Osteoblast (primary cell): ENCODE results near the gene PFKP. TPM values are rescaled to one million over a fixed set of nuclear protein-coding genes. Genes with fewer than 3 reads are reported as not detected.

Source experiments
- DNase-seq: peaks from one replicate; pipeline ENCODE4 v3.0.0; 2011; ENCODE audit warnings: low spot score, mixed read lengths; ENCODE audit not compliant: insufficient read length; ENCODE audit errors: missing footprints
- H2AFZ ChIP-seq: 2 replicates; pipeline ENCODE4 v1.6.0; 2011; ENCODE audit warnings: mild to moderate bottlenecking, low read length
- H3K27ac ChIP-seq: 2 replicates; pipeline ENCODE4 v1.5.1; 2011; ENCODE audit warnings: mild to moderate bottlenecking, low read depth, low read length, moderate library complexity
- H3K27me3 ChIP-seq: 2 replicates; pipeline ENCODE4 v1.6.0; 2012; ENCODE audit warnings: mild to moderate bottlenecking, control low read depth, inconsistent platforms, low read length, moderate library complexity; ENCODE audit not compliant: insufficient read depth
- H3K36me3 ChIP-seq: 2 replicates; pipeline ENCODE4 v1.5.1; 2011; ENCODE audit warnings: mild to moderate bottlenecking, low read length, control low read depth, moderate library complexity; ENCODE audit not compliant: insufficient read depth
- H3K4me1 ChIP-seq: 2 replicates; pipeline ENCODE4 v1.5.1; 2011; ENCODE audit warnings: mild to moderate bottlenecking, low read length, control low read depth, moderate library complexity; ENCODE audit not compliant: insufficient read depth
- H3K4me2 ChIP-seq: 2 replicates; pipeline ENCODE4 v1.6.0; 2011; ENCODE audit warnings: mild to moderate bottlenecking, low read length; ENCODE audit not compliant: insufficient read depth
- H3K4me3 ChIP-seq: fragments of 200-600 bp; sonication (generic); 3 replicates; pipeline ENCODE4 v1.5.1; 2012; ENCODE audit warnings: mild to moderate bottlenecking, low read length, inconsistent platforms; ENCODE audit not compliant: insufficient read depth
- H3K79me2 ChIP-seq: 2 replicates; pipeline ENCODE4 v1.6.0; 2012; ENCODE audit warnings: mild to moderate bottlenecking, low read length, control low read depth, inconsistent platforms; ENCODE audit not compliant: insufficient read depth
- H3K9me3 ChIP-seq: 2 replicates; pipeline ENCODE4 v1.5.1; 2011; ENCODE audit warnings: low read depth, low read length, control low read depth
- H4K20me1 ChIP-seq: 2 replicates; pipeline ENCODE4 v1.6.0; 2012; ENCODE audit warnings: mild to moderate bottlenecking, low read length, control low read depth; ENCODE audit not compliant: insufficient read depth
- total RNA-seq: library from RNA; depleted of rRNA; stranded (reverse); fragments of >200 nt; gene quantifications from 2 replicates; pipeline ENCODE4 v1.2.3, GENCODE V29; 2012
- TF ChIP-seq, protein P1 (sequence below): IDR thresholded peaks from 2 replicates; pipeline ENCODE4 v1.5.1; 2011; ENCODE audit warnings: mild to moderate bottlenecking, low read depth, low read length, moderate library complexity; ENCODE audit errors: extremely low read depth

PFKP gene
- total RNA-seq, 1 donor = 80.0 TPM

DNA sequence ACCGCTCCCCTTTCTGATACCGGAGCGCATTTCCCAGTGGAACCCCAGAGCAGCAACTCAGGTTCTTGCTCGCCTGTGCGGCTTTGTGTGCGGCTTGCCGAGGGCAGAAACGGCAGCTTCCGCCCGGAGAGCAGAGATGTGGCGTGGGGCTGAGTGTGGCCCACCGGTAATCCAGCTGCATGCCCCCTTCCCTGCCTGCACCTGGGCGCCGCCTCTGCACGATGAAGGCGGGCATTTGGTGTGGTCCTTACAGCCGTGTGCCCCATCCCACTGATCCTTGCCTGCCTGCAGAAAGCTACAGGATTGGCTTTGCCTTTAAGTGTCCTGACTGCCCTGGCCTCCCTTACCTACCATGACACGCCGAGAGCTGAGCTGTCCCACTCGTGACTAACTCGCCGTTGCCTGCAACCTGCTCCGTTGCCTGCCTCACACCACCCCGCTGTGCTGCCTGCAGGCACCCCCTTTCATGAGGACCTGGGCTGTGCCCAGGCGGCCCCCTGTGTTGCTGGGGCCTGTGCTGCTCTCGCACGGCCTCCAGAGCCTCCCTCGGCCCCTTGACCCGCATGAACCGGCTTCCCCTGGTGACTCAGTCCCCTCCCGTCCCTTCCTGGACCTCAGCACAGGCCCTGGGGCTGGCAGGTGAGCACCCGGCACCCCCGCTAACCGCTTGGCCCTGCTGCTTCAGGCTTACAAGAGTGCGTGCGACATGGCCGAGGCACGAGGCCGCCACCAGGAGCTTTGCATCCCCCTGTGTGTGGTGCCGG, 57.2 kb downstream of the PFKP start:
- peak; percentile 79 for DNase-seq
- no peak overlapping the region for H3K27ac ChIP-seq
- peaks cover 61% of the 10 kb centered on the region for H3K36me3 ChIP-seq
- H4K20me1 ChIP-seq = peaks cover 4% of the 10 kb centered on the region
- H3K4me1 ChIP-seq = no peaks in the 10 kb centered on the region
- H3K4me2 ChIP-seq = no peak overlapping the region
- TF ChIP-seq, protein P1, sequence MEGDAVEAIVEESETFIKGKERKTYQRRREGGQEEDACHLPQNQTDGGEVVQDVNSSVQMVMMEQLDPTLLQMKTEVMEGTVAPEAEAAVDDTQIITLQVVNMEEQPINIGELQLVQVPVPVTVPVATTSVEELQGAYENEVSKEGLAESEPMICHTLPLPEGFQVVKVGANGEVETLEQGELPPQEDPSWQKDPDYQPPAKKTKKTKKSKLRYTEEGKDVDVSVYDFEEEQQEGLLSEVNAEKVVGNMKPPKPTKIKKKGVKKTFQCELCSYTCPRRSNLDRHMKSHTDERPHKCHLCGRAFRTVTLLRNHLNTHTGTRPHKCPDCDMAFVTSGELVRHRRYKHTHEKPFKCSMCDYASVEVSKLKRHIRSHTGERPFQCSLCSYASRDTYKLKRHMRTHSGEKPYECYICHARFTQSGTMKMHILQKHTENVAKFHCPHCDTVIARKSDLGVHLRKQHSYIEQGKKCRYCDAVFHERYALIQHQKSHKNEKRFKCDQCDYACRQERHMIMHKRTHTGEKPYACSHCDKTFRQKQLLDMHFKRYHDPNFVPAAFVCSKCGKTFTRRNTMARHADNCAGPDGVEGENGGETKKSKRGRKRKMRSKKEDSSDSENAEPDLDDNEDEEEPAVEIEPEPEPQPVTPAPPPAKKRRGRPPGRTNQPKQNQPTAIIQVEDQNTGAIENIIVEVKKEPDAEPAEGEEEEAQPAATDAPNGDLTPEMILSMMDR = no peak
- no peak overlapping the region for H3K4me3 ChIP-seq
- H2AFZ ChIP-seq = no peak overlapping the region
- no peaks in the 10 kb centered on the region for H3K27me3 ChIP-seq
- H3K9me3 ChIP-seq = no peaks in the 10 kb centered on the region
- peaks cover 18% of the 10 kb centered on the region for H3K79me2 ChIP-seq

DNA sequence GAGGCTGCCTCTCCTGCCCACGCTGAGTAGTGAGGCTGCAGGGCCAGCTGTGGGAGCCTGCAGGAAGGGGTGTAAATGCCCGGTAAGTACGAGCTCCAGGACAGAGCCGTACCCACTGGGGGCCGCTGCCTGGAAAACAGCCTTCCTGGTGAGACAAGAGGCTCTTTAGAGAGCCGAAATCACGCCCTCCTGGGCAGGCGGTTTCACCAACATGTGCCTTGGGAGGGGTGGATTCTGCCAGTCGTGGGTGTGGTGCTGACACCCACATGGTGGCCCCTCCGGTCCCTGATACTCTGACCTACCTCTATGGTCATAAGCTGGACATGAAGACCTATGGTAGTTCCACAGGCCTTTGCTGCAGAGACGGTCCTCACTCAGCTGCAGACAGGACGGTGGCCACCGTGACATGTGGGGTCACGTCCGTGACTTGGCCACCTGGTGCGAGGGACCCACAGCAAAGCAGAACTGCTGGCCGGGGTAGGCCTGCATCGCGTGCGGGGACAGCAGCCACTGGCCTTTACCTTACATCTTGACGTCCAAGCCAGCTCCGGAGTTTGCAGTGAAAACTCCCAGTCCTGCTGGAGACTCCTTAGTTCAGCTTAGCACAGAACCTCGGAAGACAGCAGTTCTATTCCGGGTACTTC, 58.3 kb downstream of the PFKP start:
- Histone ChIP-seq H3K27ac (no peak overlapping the region), H4K20me1 (peaks cover 4% of the 10 kb centered on the region), H3K4me1 (no peaks in the 10 kb centered on the region), H3K4me2 (no peak overlapping the region), H3K36me3 (peaks cover 61% of the 10 kb centered on the region), H3K9me3 (no peaks in the 10 kb centered on the region), H3K27me3 (no peaks in the 10 kb centered on the region), H3K4me3 (no peak overlapping the region), H3K79me2 (peaks cover 16% of the 10 kb centered on the region), H2AFZ (no peak overlapping the region)
- TF ChIP-seq, protein P1 = no peak
- peak; percentile 86 for DNase-seq

DNA sequence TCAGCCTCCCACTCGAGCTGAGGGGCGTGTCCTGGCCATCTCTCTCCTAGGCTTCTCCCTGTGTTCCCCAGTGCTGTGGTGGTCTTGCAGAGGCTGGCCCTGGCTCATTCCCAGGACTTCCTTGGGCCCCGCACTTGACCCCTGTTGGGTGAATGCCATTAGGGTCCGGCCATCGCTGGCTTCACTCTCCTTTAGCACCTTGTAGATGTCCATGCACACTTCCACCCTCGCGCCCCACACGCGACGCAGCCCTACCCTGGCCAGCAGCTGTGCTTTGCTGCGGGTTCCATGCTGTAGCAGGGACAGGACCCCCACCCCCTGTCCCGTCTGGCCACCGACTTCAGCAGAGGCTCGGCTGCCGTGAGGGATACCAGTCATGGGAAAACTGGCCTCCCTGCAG, 58.9 kb downstream of the PFKP start:
- no peaks in the 10 kb centered on the region for H3K9me3 ChIP-seq
- peaks cover 4% of the 10 kb centered on the region for H4K20me1 ChIP-seq
- no peak overlapping the region for H3K4me2 ChIP-seq
- DNase-seq = peak; percentile 74
- no peaks in the 10 kb centered on the region for H3K4me1 ChIP-seq
- no peak overlapping the region for H2AFZ ChIP-seq
- H3K27me3 ChIP-seq = no peaks in the 10 kb centered on the region
- H3K27ac ChIP-seq = no peak overlapping the region
- H3K36me3 ChIP-seq = peaks cover 60% of the 10 kb centered on the region
- H3K79me2 ChIP-seq = peaks cover 16% of the 10 kb centered on the region
- H3K4me3 ChIP-seq = no peak overlapping the region
- TF ChIP-seq, protein P1 = no peak

DNA sequence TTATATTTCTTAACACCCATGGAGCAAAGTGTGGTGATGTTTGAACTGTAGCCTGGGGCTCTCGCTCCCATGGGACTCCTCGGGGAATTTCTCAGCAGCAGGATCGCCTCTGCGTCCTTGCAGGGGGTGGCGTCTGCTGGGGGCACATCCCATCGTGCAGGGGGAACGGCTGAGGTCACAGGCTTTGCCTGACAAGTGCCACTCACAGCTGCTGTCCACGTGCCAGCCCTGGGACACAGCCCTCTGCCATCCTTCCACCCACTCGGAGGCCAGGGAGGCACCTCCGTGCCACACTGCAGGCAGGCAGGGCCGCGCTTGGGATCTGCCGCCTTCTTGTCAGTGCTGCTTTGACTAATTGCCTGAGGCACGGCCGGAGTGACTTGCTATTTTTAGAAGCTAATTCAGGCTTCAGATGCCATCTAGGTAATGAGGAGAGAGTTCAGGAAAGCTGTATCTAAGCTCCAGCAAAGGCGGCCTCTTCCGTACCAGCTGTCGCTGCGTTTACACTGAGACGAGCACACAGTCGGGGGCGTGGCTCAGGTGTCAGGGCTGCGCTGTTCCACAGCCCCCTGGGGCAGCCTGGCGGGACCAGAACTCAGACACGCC, 59.5 kb downstream of the PFKP start:
- Histone ChIP-seq H4K20me1 (peaks cover 4% of the 10 kb centered on the region), H3K9me3 (no peaks in the 10 kb centered on the region), H3K4me2 (no peak overlapping the region), H3K36me3 (peaks cover 63% of the 10 kb centered on the region), H3K27ac (no peak overlapping the region), H3K79me2 (peaks cover 16% of the 10 kb centered on the region), H2AFZ (no peak overlapping the region), H3K4me3 (no peak overlapping the region), H3K27me3 (no peaks in the 10 kb centered on the region), H3K4me1 (no peaks in the 10 kb centered on the region)
- DNase-seq = peak; percentile 73
- TF ChIP-seq, protein P1 = no peak
